GM21360 (cell line): ENCODE data around the gene RHD.
A peak's percentile ranks its signal among the peaks of the same experiment; 100 is the strongest.
"Not testable (repeated sequence)": the region's sequence is repeated elsewhere in the genome, so short reads cannot be mapped to it uniquely, and the experiment has no call there.

Experiments used
- ATAC-seq: cut with Tn5 transposase; IDR thresholded peaks from one replicate; pipeline ENCODE4 v1.9.1; 2021; ENCODE audit warnings: mild to moderate bottlenecking, moderate library complexity; ENCODE audit not compliant: unreplicated experiment

The RHD gene

DNA sequence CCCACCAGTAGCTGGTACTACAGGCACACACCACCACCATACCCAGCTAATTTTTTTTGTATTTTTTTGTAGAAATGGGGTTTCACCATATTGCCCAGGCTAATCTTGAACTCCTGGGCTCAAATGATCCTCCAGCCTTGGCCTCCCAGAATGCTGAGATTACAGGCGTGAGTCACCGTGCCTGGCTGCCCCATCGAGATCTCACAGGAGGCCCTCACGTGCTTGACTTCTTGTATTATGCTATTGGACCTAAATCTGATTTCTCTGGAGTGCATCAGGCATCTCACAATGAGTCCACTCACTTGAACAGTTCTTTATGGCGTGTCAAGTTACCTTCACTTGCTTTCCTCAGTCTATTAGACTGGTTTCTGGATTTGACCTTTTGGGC lies 15.7 kb upstream of the RHD start:
- no peak for ATAC-seq

- ATAC-seq = no peak
Observed at GRCh38 chr1:25257196-25257595, 15.1 kb upstream of the RHD start.

GRCh38 chr1:25259813-25260212 lies 12.5 kb upstream of the RHD start:
- ATAC-seq = not testable (repeated sequence)

GRCh38 chr1:25260336-25260735 lies 12.0 kb upstream of the RHD start:
- ATAC-seq = not testable (repeated sequence)

GRCh38 chr1:25266554-25267287 lies 5.6 kb upstream of the RHD start:
- not testable (repeated sequence) for ATAC-seq

GRCh38 chr1:25267288-25268142 lies 4.8 kb upstream of the RHD start:
- peak; percentile 62 for ATAC-seq

- not testable (repeated sequence) for ATAC-seq
Observed at GRCh38 chr1:25268143-25268760, 4.1 kb upstream of the RHD start.

DNA sequence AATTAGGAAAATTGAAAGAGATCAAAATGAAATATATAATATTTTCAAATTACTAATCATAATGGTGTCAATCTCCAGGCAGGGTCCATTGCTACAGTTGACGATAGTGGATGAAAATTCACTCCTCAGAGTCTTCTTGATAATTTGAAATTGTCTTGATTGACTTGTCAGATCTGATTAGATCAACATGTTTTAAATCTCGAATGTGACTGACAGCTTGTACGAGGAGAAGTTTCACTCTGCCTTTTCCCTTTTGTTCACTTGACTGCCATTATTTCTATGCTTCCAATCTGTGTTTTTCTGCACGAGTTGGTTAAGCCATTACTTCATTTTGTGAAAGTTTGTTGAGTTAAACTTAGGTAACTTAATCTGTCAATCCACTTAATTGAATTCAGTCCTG lies 3.3 kb downstream of the RHD start:
- not testable (repeated sequence) for ATAC-seq

DNA sequence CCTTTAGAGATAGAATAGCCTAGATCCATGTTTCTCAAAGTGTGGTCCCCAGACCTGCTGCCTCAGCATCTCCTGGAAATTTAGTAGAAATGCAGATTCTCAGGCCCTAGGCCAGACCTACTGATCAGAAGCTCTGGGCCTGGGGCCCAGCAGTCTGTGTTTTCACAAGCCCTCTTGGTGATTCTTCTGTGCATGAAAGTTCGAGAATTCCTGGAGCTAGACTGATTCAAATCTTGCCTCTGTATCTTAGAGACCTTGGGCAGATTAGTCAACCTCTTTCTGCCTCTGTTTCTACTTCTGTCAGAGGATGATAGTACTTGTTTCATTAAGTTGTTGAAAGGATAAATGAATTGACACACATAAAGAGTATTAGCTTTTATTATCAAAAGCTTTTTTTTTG lies 5.0 kb downstream of the RHD start:
- ATAC-seq = not testable (repeated sequence)

DNA sequence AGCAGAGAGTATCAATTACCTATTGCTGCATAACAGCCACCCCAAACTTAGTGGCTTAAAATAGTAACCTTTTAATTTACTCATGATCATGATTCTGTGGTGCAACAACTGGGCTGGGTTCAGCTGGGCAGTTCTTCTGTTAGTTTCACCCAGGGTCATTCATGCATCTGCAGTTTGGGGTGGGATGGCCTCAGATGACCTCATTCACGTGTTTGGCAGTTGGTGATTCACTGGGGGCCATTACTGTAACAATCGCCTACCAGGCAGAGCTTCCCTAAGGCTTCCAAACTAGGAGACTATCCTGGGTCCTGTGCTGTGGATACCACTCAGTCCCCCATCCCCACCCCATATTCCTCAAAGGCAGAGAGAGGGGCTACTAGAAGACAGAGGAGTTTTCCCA lies 6.0 kb downstream of the RHD start:
- not testable (repeated sequence) for ATAC-seq

DNA sequence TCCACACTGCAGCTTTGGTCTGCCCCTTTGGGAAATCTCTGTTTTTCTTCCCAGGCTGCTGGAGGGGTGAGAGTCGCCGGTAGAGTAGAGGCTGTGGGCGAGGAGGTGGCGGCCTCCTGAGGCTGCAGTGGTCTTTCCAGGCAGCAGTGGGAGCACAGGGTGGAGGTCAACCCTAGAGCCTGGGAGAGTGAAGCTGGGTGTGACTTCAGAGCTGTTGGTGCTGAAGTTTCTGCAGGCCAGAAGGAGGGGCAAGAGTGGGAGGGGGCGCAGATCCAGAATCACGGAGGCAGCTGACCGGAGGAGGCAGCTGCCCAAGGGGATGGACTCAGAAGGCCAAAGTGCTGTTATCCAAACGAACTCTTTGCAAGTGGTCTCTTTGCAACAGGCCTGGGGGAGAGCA lies 6.5 kb downstream of the RHD start:
- not testable (repeated sequence) for ATAC-seq

DNA sequence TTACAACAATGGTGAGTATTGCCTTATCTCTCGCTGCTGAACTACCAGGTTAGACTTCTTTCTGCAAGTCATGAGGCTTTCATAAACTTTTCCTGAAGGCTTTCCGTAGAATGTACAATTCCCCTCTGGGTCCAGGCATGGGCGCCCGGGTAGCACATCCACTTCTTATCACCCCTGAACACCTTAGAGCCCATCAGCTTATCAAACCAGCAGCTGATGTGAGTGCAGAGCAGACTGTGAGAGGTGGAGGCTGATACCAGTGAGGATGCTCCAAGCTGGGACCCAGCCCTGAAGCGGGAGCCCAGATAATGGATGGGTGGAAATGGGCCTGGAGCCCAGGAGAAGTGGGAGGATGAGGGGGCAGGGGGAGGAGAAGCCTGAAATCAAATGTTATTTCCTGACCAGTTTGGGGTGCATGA lies 7.4 kb downstream of the RHD start:
- not testable (repeated sequence) for ATAC-seq

DNA sequence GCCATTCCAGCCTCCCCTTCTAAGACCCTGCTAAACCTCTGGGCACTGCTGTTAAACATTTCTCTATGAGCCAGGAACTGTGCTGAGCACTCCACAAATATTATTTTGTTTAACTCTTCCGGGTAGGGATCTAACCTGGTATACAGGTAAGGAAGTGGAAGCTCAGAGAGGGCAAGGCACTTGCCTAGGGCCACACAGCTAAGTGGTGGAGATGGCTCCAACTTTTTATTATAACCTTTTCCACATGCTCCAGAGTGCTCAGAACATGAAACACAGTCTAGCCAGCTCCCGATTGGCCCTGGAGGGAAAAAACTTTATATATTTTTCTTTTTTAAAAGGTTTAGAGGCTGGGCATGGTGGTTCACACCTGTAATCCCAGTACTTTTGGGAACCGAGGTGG lies 13.6 kb downstream of the RHD start:
- ATAC-seq = not testable (repeated sequence)

DNA sequence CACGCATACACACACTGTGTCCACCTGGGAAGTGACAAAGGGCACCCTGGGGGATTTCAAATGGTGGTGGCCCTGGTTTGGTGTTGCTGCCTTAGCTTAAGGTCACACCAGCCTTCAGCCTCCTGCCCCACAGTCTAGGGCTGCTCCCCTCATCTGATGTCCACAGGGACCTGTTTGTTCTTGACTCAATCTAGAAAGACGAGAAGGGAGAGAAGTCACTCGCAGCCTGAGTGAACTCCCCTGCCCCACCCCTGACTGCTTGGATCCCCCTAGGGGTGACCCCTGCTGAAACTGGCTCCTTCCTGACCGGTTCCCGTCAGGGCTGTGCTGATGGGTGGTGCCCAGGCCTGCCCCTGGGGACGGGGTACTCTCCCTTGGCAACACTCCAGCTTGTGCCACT lies 14.9 kb downstream of the RHD start:
- ATAC-seq = not testable (repeated sequence)

DNA sequence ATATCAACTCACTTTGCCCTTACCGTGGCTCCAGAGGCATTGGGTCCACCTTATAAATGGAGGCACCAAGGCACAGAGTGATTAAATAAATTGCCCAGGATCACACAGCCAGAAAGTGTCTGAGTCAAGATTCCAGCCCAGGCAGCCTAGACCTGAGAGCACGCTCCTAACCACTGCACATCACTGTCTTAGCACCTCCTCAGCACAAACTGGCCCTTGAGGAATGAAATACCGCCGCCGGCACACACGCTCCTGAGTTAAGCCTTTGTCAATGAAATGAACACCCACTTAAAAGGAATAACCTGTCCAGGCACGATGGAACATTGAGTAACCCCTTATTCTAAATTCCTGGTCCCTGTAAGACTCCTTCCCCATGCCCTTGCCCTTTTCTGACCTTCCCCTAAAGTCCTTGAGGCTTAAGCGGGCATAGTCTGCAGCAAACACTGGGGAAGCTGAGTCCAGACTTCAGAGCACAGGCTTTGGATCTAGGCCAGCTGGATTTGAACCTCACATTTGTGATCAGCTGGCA lies 16.3 kb downstream of the RHD start:
- ATAC-seq = not testable (repeated sequence)

DNA sequence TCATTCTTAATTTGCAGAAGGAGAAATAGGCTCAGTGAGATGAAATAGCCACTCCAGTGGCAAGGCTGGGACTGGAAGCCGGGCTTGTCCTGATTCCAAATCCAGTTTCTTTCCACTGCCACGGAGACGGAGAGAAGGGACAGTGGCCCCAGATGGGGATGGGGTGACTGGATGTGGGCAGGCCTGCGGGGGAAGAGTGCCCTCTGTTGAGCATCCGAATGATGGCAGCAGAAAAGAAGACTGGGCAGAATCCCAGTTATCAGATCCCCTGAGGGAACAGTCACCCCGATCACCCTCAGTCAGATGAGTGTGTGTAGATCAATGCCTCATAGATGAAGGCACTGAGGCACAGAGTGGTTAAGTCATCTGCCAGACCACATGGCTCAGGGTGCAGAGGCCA lies 17.7 kb downstream of the RHD start:
- ATAC-seq = not testable (repeated sequence)

DNA sequence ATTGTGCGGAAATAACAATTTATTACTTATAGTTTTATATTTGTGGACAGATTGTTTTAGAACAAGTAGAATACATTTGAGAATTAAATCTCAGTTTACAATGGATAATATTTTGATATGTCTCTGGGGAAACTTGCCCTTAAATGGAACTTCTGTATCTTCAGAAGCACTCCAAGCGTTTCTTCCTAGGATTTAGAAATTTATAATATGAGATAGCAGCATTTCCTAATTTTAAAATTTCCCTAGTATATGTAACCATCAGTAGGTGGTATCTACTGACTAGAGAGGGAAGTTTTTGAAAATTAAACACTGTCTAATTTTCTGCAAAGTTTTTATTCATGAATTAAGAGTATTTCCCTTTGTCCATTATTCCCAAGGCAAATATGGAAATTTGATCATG lies 21.1 kb downstream of the RHD start:
- ATAC-seq = not testable (repeated sequence)

DNA sequence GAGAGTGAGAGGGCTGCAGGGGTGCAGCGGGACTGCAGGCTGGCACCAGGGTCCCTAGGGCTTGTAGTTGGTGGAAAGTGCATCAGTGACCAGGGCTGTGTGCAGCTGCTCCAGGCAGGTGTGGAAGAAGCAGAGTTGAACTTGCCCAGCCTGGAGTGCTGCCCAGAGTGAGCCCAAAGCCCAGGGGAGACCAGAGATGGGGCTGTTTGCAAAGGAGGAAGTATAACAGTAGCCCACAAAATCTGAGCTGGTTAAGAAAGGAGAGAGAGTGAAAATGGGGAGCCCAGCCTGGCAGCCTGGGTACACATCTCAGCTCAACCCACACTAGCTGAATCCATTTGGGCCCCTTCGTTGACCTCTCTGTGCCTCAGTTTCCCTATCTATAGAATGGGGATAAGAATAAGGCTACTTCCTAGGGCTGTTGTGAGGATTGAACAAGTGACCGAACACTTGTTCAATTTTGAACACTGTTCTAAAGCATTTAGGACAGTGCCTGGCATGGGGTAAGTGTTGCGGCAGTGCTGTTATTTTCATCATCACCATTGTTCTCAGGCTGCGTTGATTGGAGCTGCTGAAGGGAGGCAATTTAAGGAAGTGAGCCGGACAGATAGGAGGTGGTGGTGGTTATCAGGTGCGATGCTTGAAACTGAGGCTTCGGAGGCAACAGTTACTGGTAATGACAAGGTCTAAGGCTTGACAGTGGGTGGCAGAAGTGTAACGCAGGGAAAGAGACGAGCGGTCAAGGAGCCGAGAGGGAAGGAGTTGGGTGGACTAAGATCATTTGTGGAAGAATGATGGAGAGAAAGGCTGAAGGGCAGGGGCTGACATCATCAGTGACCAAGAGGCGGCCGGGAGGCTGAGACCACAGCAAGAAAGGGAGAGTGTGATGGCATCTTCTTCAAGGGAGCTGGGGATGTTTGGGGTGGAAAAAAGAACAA lies 22.8 kb downstream of the RHD start:
- not testable (repeated sequence) for ATAC-seq

- ATAC-seq = not testable (repeated sequence)
Observed at GRCh38 chr1:25296501-25296900, 24.2 kb downstream of the RHD start.

DNA sequence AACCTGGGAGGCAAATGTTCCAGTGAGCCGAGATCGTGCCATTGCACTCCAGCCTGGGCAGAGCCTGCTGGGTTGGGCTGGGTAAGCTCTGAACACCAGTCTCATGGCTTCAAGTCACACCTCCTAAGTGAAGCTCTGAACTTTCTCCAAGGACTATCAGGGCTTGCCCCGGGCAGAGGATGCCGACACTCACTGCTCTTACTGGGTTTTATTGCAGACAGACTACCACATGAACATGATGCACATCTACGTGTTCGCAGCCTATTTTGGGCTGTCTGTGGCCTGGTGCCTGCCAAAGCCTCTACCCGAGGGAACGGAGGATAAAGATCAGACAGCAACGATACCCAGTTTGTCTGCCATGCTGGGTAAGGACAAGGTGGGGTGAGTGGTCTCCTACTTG lies 28.4 kb downstream of the RHD start:
- ATAC-seq = not testable (repeated sequence)
